GM06990 (cell line): Measurements from ENCODE around the gene TTC7B.

Experiments used
- DNase-seq: peaks from one replicate; pipeline ENCODE4 v3.0.0-alpha.2; 2011; ENCODE audit not compliant: insufficient read length; ENCODE audit errors: extremely low read depth
- H3K27me3 ChIP-seq: replicated peaks from 2 replicates; pipeline ENCODE4 v1.6.0; 2011; ENCODE audit warnings: low read length; ENCODE audit not compliant: control insufficient read depth, insufficient read depth
- H3K36me3 ChIP-seq: 2 replicates; pipeline ENCODE4 v1.5.1; 2011; ENCODE audit warnings: low read length; ENCODE audit not compliant: control insufficient read depth, insufficient read depth
- H3K4me3 ChIP-seq: replicated peaks from 2 replicates; pipeline ENCODE4 v1.5.1; 2011; ENCODE audit warnings: low read depth, mild to moderate bottlenecking, control low read depth, low read length
- TF ChIP-seq, protein P1 (sequence below): IDR thresholded peaks from 2 replicates; pipeline ENCODE4 v1.5.1; 2011; ENCODE audit warnings: low read length, control low read depth, mild to moderate bottlenecking, inconsistent platforms; ENCODE audit not compliant: insufficient read depth, poor library complexity, severe bottlenecking

Gene TTC7B

GRCh38 chr14:90491221-90491885 lies 324.9 kb downstream of the TTC7B start:
- TF ChIP-seq, protein P1, sequence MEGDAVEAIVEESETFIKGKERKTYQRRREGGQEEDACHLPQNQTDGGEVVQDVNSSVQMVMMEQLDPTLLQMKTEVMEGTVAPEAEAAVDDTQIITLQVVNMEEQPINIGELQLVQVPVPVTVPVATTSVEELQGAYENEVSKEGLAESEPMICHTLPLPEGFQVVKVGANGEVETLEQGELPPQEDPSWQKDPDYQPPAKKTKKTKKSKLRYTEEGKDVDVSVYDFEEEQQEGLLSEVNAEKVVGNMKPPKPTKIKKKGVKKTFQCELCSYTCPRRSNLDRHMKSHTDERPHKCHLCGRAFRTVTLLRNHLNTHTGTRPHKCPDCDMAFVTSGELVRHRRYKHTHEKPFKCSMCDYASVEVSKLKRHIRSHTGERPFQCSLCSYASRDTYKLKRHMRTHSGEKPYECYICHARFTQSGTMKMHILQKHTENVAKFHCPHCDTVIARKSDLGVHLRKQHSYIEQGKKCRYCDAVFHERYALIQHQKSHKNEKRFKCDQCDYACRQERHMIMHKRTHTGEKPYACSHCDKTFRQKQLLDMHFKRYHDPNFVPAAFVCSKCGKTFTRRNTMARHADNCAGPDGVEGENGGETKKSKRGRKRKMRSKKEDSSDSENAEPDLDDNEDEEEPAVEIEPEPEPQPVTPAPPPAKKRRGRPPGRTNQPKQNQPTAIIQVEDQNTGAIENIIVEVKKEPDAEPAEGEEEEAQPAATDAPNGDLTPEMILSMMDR: no peak
- Histone ChIP-seq H3K27me3 (no peaks in the 10 kb centered on the region; the same call in 1 of the 2 replicates), H3K36me3 (no peaks in the 10 kb centered on the region), H3K4me3 (no peak overlapping the region)
- DNase-seq: no peak

DNA sequence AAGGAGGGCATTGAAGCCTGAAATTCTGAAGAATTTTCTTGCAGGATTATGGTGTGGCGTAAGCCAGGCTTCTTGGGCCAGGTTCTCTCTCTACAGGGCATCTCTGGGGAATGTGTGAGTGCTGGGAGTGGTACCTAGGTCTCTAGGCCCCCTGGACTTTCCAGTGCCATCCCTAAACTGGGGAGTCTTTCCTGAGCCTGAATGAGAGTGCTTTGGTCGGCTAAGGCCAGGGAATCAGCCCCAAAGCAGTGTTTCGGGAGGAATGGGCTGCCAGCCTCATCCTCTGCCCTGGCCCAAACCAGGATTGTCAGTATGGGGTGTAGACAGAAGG lies 325.5 kb downstream of the TTC7B start:
- no peak for DNase-seq
- TF ChIP-seq, protein P1: no peak
- Histone ChIP-seq H3K36me3 (no peaks in the 10 kb centered on the region), H3K27me3 (no peaks in the 10 kb centered on the region; the same call in 1 of the 2 replicates), H3K4me3 (no peak overlapping the region)

GRCh38 chr14:90489916-90490719 lies 326.1 kb downstream of the TTC7B start:
- no peak for DNase-seq
- TF ChIP-seq, protein P1: no peak
- no peak overlapping the region for H3K4me3 ChIP-seq
- H3K36me3 ChIP-seq: no peaks in the 10 kb centered on the region
- H3K27me3 ChIP-seq: no peaks in the 10 kb centered on the region; the same call in 1 of the 2 replicates

- DNase-seq: no peak
- Histone ChIP-seq H3K36me3 (no peaks in the 10 kb centered on the region), H3K27me3 (no peaks in the 10 kb centered on the region; the same call in 1 of the 2 replicates), H3K4me3 (no peak overlapping the region)
- TF ChIP-seq, protein P1: no peak
Observed at GRCh38 chr14:90489306-90489705, 326.9 kb downstream of the TTC7B start.

DNA sequence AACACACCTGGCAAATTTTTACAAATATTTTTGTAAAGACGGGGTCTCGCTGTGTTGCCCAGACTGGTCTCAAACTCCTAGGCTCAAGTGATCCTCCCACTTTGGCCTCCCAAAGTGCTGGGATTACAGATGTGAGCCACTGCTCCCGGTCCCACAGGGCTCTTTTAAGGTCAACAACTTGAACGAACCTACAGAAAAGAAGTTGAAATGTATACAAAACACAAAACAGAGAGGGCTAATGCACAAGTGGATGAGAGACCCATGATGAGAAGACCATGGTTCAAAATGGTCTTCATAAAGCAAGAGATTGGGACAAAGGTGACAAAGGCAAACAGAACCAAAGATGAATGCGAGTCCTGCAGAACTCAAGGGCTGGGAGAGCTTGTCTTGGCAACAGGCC lies 328.0 kb downstream of the TTC7B start:
- no peaks in the 10 kb centered on the region; the same call in 1 of the 2 replicates for H3K27me3 ChIP-seq
- TF ChIP-seq, protein P1: no peak
- H3K4me3 ChIP-seq: no peak overlapping the region
- no peak for DNase-seq
- H3K36me3 ChIP-seq: no peaks in the 10 kb centered on the region
